SK-N-MC (cell line): ENCODE results near the gene OBSCN.

Source experiments
- DNase-seq: peaks from one replicate; pipeline ENCODE4 v3.0.0-alpha.2; 2011; ENCODE audit warnings: low read depth, low spot score
- H3K27ac ChIP-seq: fragments of 200-600 bp; sonication (generic); 2 replicates; pipeline ENCODE4 v1.5.1; 2016; ENCODE audit warnings: mixed run types
- H3K36me3 ChIP-seq: fragments of 200-600 bp; sonication (generic); 2 replicates; pipeline ENCODE4 v1.6.1; 2017; ENCODE audit warnings: antibody characterized with exemption, low read length, mixed read lengths; ENCODE audit not compliant: insufficient read depth
- H3K4me3 ChIP-seq: fragments of 200-600 bp; sonication (generic); 2 replicates; pipeline ENCODE4 v1.5.1; 2016
- H3K9ac ChIP-seq: fragments of 200-600 bp; sonication (generic); 2 replicates; pipeline ENCODE4 v1.8.0; 2017; ENCODE audit warnings: mixed run types, mixed read lengths; ENCODE audit not compliant: insufficient read length
- H3K9me3 ChIP-seq: fragments of 200-600 bp; sonication (generic); 2 replicates; pipeline ENCODE4 v1.6.1; 2017; ENCODE audit warnings: low read depth, mild to moderate bottlenecking, antibody characterized with exemption, low read length, moderate library complexity, mixed read lengths
- EZH2 ChIP-seq: fragments of 200-600 bp; sonication (generic); IDR thresholded peaks from one replicate; pipeline ENCODE4 v1.6.1; 2017; ENCODE audit warnings: antibody characterized with exemption
- FOXP2 ChIP-seq: optimal IDR thresholded peaks from 2 replicates; pipeline ENCODE3; 2011; ENCODE audit warnings: mild to moderate bottlenecking, moderate library complexity; ENCODE audit not compliant: insufficient read depth; ENCODE audit errors: extremely low read length, control extremely low read depth
- POLR2AphosphoS5 ChIP-seq: IDR thresholded peaks from 2 replicates; pipeline ENCODE4 v1.6.1; 2012; ENCODE audit warnings: mild to moderate bottlenecking, low read depth, low read length, borderline replicate concordance

OBSCN gene

GRCh38 chr1:228278432-228278941 lies 70.6 kb downstream of the OBSCN start:
- no peak overlapping the region for H3K27ac ChIP-seq
- no peak overlapping the region for H3K4me3 ChIP-seq
- H3K9me3 ChIP-seq, result no peaks in the 10 kb centered on the region
- TF ChIP-seq POLR2AphosphoS5 (no peak), EZH2 (no peak), FOXP2 (no peak)
- DNase-seq, result no peak
- no peak overlapping the region for H3K9ac ChIP-seq
- no peaks in the 10 kb centered on the region for H3K36me3 ChIP-seq

GRCh38 chr1:228279011-228279721 lies 71.3 kb downstream of the OBSCN start:
- DNase-seq, result no peak
- TF ChIP-seq POLR2AphosphoS5, result no peak
- TF ChIP-seq EZH2, result no peak
- TF ChIP-seq FOXP2, result no peak
- Histone ChIP-seq H3K9me3 (no peaks in the 10 kb centered on the region), H3K27ac (no peak overlapping the region), H3K36me3 (no peaks in the 10 kb centered on the region), H3K9ac (no peak overlapping the region), H3K4me3 (no peak overlapping the region)

GRCh38 chr1:228279722-228280105 lies 71.9 kb downstream of the OBSCN start:
- Histone ChIP-seq H3K36me3 (no peaks in the 10 kb centered on the region), H3K4me3 (no peak overlapping the region), H3K9me3 (no peaks in the 10 kb centered on the region), H3K27ac (no peak overlapping the region), H3K9ac (no peak overlapping the region)
- no peak for DNase-seq
- no peak for TF ChIP-seq POLR2AphosphoS5
- no peak for TF ChIP-seq FOXP2
- no peak for TF ChIP-seq EZH2

GRCh38 chr1:228280106-228280901 lies 72.5 kb downstream of the OBSCN start:
- H3K36me3 ChIP-seq, result no peaks in the 10 kb centered on the region
- no peak overlapping the region for H3K9ac ChIP-seq
- H3K27ac ChIP-seq, result no peak overlapping the region
- no peaks in the 10 kb centered on the region for H3K9me3 ChIP-seq
- H3K4me3 ChIP-seq, result no peak overlapping the region
- TF ChIP-seq FOXP2 (no peak), POLR2AphosphoS5 (no peak), EZH2 (no peak)
- no peak for DNase-seq

- H3K27ac ChIP-seq, result no peak overlapping the region
- H3K4me3 ChIP-seq, result no peak overlapping the region
- no peaks in the 10 kb centered on the region for H3K36me3 ChIP-seq
Measured at GRCh38 chr1:228280961-228281591, 73.2 kb downstream of the OBSCN start.

GRCh38 chr1:228281631-228282328 lies 73.9 kb downstream of the OBSCN start:
- no peaks in the 10 kb centered on the region for H3K36me3 ChIP-seq
- no peak overlapping the region for H3K9ac ChIP-seq
- no peak overlapping the region for H3K4me3 ChIP-seq
- no peaks in the 10 kb centered on the region for H3K9me3 ChIP-seq
- TF ChIP-seq FOXP2, result no peak
- TF ChIP-seq POLR2AphosphoS5, result no peak
- TF ChIP-seq EZH2, result no peak
- no peak for DNase-seq
- H3K27ac ChIP-seq, result no peak overlapping the region

More at GRCh38 chr1:228280961-228281591, 73.2 kb downstream of the OBSCN start:
- no peaks in the 10 kb centered on the region for H3K9me3 ChIP-seq
- no peak overlapping the region for H3K9ac ChIP-seq
- no peak for DNase-seq
- no peak for TF ChIP-seq POLR2AphosphoS5
- no peak for TF ChIP-seq EZH2
- no peak for TF ChIP-seq FOXP2

GRCh38 chr1:228282329-228283042 lies 74.6 kb downstream of the OBSCN start:
- no peak overlapping the region for H3K27ac ChIP-seq
- H3K36me3 ChIP-seq, result no peaks in the 10 kb centered on the region
- DNase-seq, result no peak

More at GRCh38 chr1:228282329-228283042, 74.6 kb downstream of the OBSCN start:
- no peak for TF ChIP-seq EZH2
- no peak for TF ChIP-seq POLR2AphosphoS5
- TF ChIP-seq FOXP2, result no peak
- Histone ChIP-seq H3K9ac (no peak overlapping the region), H3K9me3 (no peaks in the 10 kb centered on the region), H3K4me3 (no peak overlapping the region)
